Hepatocyte (in vitro differentiated cells): Measurements from ENCODE around the gene SNTG2.

Experiments
- EZH2 ChIP-seq: fragments of 200-600 bp; sonication (generic); IDR thresholded peaks from 2 replicates; pipeline ENCODE4 v1.6.1; 2016; ENCODE audit warnings: antibody characterized with exemption, mild to moderate bottlenecking, borderline replicate concordance
- TF ChIP-seq, protein P1 (sequence below): fragments of 200-600 bp; sonication (generic); IDR thresholded peaks from 2 replicates; pipeline ENCODE4 v1.5.1; 2016; ENCODE audit warnings: antibody characterized with exemption, mild to moderate bottlenecking; ENCODE audit not compliant: poor library complexity

DNA sequence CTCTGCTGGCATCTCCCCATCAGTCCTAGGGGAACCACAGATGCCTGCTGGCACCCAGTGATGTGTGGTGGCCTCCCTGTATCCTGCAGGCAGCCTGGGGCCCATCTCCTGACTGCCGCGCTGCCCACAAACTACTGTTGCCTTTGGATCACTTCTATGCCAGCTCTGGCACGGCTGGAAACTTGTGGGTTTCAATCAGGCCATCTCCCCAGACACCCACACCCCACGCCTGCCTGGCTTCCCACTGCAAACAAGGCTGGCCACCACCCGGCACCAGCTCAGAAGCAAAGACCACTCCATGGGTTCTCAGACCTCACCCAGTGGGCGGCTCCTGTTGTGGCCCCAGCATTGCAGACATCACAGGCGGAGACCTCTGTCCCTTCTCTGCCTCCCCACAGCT is 447.5 kb downstream of the SNTG2 start:
- TF ChIP-seq, protein P1, sequence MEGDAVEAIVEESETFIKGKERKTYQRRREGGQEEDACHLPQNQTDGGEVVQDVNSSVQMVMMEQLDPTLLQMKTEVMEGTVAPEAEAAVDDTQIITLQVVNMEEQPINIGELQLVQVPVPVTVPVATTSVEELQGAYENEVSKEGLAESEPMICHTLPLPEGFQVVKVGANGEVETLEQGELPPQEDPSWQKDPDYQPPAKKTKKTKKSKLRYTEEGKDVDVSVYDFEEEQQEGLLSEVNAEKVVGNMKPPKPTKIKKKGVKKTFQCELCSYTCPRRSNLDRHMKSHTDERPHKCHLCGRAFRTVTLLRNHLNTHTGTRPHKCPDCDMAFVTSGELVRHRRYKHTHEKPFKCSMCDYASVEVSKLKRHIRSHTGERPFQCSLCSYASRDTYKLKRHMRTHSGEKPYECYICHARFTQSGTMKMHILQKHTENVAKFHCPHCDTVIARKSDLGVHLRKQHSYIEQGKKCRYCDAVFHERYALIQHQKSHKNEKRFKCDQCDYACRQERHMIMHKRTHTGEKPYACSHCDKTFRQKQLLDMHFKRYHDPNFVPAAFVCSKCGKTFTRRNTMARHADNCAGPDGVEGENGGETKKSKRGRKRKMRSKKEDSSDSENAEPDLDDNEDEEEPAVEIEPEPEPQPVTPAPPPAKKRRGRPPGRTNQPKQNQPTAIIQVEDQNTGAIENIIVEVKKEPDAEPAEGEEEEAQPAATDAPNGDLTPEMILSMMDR, result no peak
- TF ChIP-seq EZH2, result no peak
